IMR-90 (cell line): Measurements from ENCODE around the gene PITX2. TPM values are rescaled to one million over a fixed set of nuclear protein-coding genes. Genes with fewer than 3 reads are reported as not detected.
A peak's percentile ranks its signal among the peaks of the same experiment; 100 is the strongest.

Source experiments
- ATAC-seq: fragments of 200-7000 bp; cut with Tn5 transposase; 2 replicates; pipeline ENCODE4 v1.9.1; 2020; ENCODE audit warnings: low read depth, mild to moderate bottlenecking, moderate library complexity
- Bru-seq: library from RNA; stranded (reverse); fragments of 400-500 nt; gene quantifications from one replicate; lab custom pipeline; 2021; lab: Mats Ljungman, UMichigan
- BruChase-seq, 2 experiments: library from RNA; stranded (reverse); fragments of 400-500 nt; gene quantifications; one replicate each; lab custom pipeline; 2021; lab: Mats Ljungman, UMichigan
- BruUV-seq: library from RNA; stranded (reverse); fragments of 400-500 nt; replicated peaks from 2 replicates; lab custom pipeline; 2021; lab: Mats Ljungman, UMichigan
- CTCF ChIA-PET: fragments of 300-600 bp; formaldehyde crosslinking; extraction: SDS; loops from one replicate; lab custom pipeline; 2021; ENCODE audit warnings: antibody characterized with exemption; lab: Yijun Ruan, JAX
- POLR2A ChIA-PET: fragments of 300-600 bp; sonication (Branson Sonifier 250); formaldehyde crosslinking; loops from one replicate; lab custom pipeline; 2022; ENCODE audit warnings: antibody characterized with exemption; ENCODE audit not compliant: unreplicated experiment; lab: Charles Lee
- DNase-seq: peaks from one replicate; pipeline ENCODE4 v3.0.0; 2013
- H2AFZ ChIP-seq: replicated peaks from 2 replicates; pipeline ENCODE3; 2013; ENCODE audit warnings: low read length, mild to moderate bottlenecking; ENCODE audit not compliant: poor library complexity
- H2AK5ac ChIP-seq: 2 replicates; pipeline ENCODE4 v1.6.1; 2013; ENCODE audit warnings: low read depth, low read length, inconsistent platforms
- H2AK9ac ChIP-seq: replicated peaks from 2 replicates; pipeline ENCODE3; 2013; ENCODE audit warnings: mild to moderate bottlenecking, low read depth, low read length, moderate library complexity; ENCODE audit not compliant: poor library complexity
- H2BK120ac ChIP-seq: 2 replicates; pipeline ENCODE4 v1.6.1; 2013; ENCODE audit warnings: low read depth, low read length, inconsistent platforms
- H2BK15ac ChIP-seq: 3 replicates; pipeline ENCODE4 v1.6.1; 2013; ENCODE audit warnings: low read depth, low read length, inconsistent platforms
- H2BK20ac ChIP-seq: 2 replicates; pipeline ENCODE4 v1.6.1; 2013; ENCODE audit warnings: low read depth, mild to moderate bottlenecking, inconsistent platforms, low read length, moderate library complexity
- H2BK5ac ChIP-seq: 2 replicates; pipeline ENCODE4 v1.6.1; 2013; ENCODE audit warnings: mild to moderate bottlenecking, low read depth, low read length, inconsistent platforms; ENCODE audit not compliant: poor library complexity, severe bottlenecking
- H3K14ac ChIP-seq: replicated peaks from 2 replicates; pipeline ENCODE4 v1.6.1; 2013; ENCODE audit warnings: low read depth, low read length, inconsistent platforms
- H3K18ac ChIP-seq: 2 replicates; pipeline ENCODE4 v1.6.1; 2013; ENCODE audit warnings: low read depth, low read length, control low read depth
- H3K23ac ChIP-seq: 2 replicates; pipeline ENCODE4 v1.6.1; 2013; ENCODE audit warnings: low read depth, low read length, inconsistent platforms
- H3K27ac ChIP-seq: 2 replicates; pipeline ENCODE4 v1.5.1; 2013; ENCODE audit warnings: mild to moderate bottlenecking, control low read depth, low read length; ENCODE audit not compliant: insufficient read depth
- H3K27me3 ChIP-seq: 2 replicates; pipeline ENCODE4 v1.6.1; 2013; ENCODE audit warnings: low read length; ENCODE audit not compliant: control insufficient read depth, insufficient read depth
- H3K36me3 ChIP-seq: 2 replicates; pipeline ENCODE4 v1.6.1; 2013; ENCODE audit warnings: low read length, mixed read lengths; ENCODE audit not compliant: control insufficient read depth, insufficient read depth
- H3K4ac ChIP-seq: 2 replicates; pipeline ENCODE4 v1.6.1; 2013; ENCODE audit warnings: low read depth, low read length, inconsistent platforms
- H3K4me1 ChIP-seq: 2 replicates; pipeline ENCODE4 v1.6.1; 2013; ENCODE audit warnings: low read length, mixed read lengths; ENCODE audit not compliant: control insufficient read depth, insufficient read depth
- H3K4me2 ChIP-seq: 2 replicates; pipeline ENCODE4 v1.6.1; 2013; ENCODE audit warnings: low read depth, mild to moderate bottlenecking, control low read depth, low read length, moderate library complexity
- H3K4me3 ChIP-seq: 2 replicates; pipeline ENCODE4 v1.5.1; 2013; ENCODE audit warnings: low read depth, mild to moderate bottlenecking, control low read depth, low read length, moderate library complexity; ENCODE audit not compliant: insufficient read depth
- H3K56ac ChIP-seq: 2 replicates; pipeline ENCODE4 v1.6.1; 2013; ENCODE audit warnings: low read length, inconsistent platforms; ENCODE audit not compliant: insufficient read depth; ENCODE audit errors: extremely low read depth
- H3K79me1 ChIP-seq, 2 experiments: 2 replicates each; pipeline ENCODE4 v1.6.1; 2013; ENCODE audit warnings: low read length in 2 of 2, inconsistent platforms in 1 of 2, low read depth in 1 of 2
- H3K9ac ChIP-seq: 2 replicates; pipeline ENCODE4 v1.6.1; 2013; ENCODE audit warnings: low read depth, low read length, control low read depth
- H3K9me1 ChIP-seq: 2 replicates; pipeline ENCODE4 v1.6.1; 2013; ENCODE audit warnings: low read length, inconsistent platforms; ENCODE audit not compliant: insufficient read depth
- H3K9me3 ChIP-seq: 2 replicates; pipeline ENCODE4 v1.6.1; 2013; ENCODE audit warnings: low read length; ENCODE audit not compliant: control insufficient read depth, insufficient read depth
- H4K20me1 ChIP-seq: 2 replicates; pipeline ENCODE4 v1.6.1; 2013; ENCODE audit warnings: low read length, inconsistent platforms; ENCODE audit not compliant: insufficient read depth
- H4K5ac ChIP-seq: 2 replicates; pipeline ENCODE4 v1.6.1; 2013; ENCODE audit warnings: mild to moderate bottlenecking, low read depth, low read length, control low read depth
- H4K8ac ChIP-seq, 2 experiments: 2 replicates each; pipeline ENCODE4 v1.6.1; 2013; ENCODE audit warnings: low read depth in 2 of 2, low read length in 2 of 2, control low read depth in 1 of 2, inconsistent platforms in 1 of 2
- H4K91ac ChIP-seq: 2 replicates; pipeline ENCODE4 v1.6.1; 2013; ENCODE audit warnings: low read depth, low read length, inconsistent platforms; ENCODE audit not compliant: insufficient read depth
- ELK1 ChIP-seq: fragments of 150-350 bp; IDR thresholded peaks from 2 replicates; pipeline ENCODE4 v1.6.1; 2016; ENCODE audit warnings: low read depth, mild to moderate bottlenecking, low read length, moderate library complexity, borderline replicate concordance
- FOS ChIP-seq: fragments of 150-350 bp; IDR thresholded peaks from 2 replicates; pipeline ENCODE4 v1.6.1; 2016; ENCODE audit warnings: low read depth, low read length
- MAFK ChIP-seq: IDR thresholded peaks from 2 replicates; pipeline ENCODE4 v1.6.1; 2012; ENCODE audit warnings: low read depth, low read length, improper control_type of control experiment
- MAZ ChIP-seq: IDR thresholded peaks from 2 replicates; pipeline ENCODE4 v1.6.1; 2012; ENCODE audit warnings: low read depth, mild to moderate bottlenecking, low read length, improper control_type of control experiment, moderate library complexity, borderline replicate concordance
- NFE2L2 ChIP-seq: fragments of 150-350 bp; IDR thresholded peaks from 2 replicates; pipeline ENCODE4 v1.6.1; 2016; ENCODE audit warnings: low read depth, mild to moderate bottlenecking, low read length
- SMC3 ChIP-seq: fragments of 150-350 bp; IDR thresholded peaks from 2 replicates; pipeline ENCODE4 v1.6.1; 2016; ENCODE audit warnings: low read depth, mild to moderate bottlenecking, antibody characterized with exemption, low read length, moderate library complexity
- WGBS, 2 experiments: methylation state at CpG; one replicate each; pipeline versions ENCODE4 v1.1.5 to v1.1.7; 2013; ENCODE audit warnings: missing lambda C conversion rate in 2 of 2; ENCODE audit not compliant: insufficient read length in 1 of 2; ENCODE audit errors: extremely low coverage in 2 of 2; 5-methylcytosine and 5-hydroxymethylcytosine counted together
- dilution Hi-C: fragments of 300-500 bp; cut with HindIII; formaldehyde crosslinking; loops from one replicate; pipeline ENCODE4 v1.14.3; 2018; ENCODE audit warnings: low sequenced_read_pairs; ENCODE audit not compliant: unreplicated experiment
- in situ Hi-C: fragments of 300-500 bp; cut with MboI; formaldehyde crosslinking; loops from 3 replicates; pipeline ENCODE4 v1.14.3; 2019; ENCODE audit warnings: low sequenced_read_pairs, inconsistent platforms, mixed read lengths
- intact Hi-C: fragments of 100-400 bp; cut with micrococcal nuclease; formaldehyde crosslinking; loops from 2 replicates; pipeline ENCODE4 v1.10.0; 2022
- long read RNA-seq: library from polyadenylated mRNA; unstranded; transcript quantifications from one replicate; pipeline ENCODE4 v2.0.0, GENCODE V29; 2021; ENCODE audit not compliant: unreplicated experiment
- polyA plus RNA-seq, 3 experiments: library from polyadenylated mRNA; depleted of rRNA; stranded (reverse); fragments of >200 nt; gene quantifications; 2 replicates each; pipeline ENCODE4 v1.2.3, GENCODE V29; 2012; ENCODE audit warnings: low replicate concordance in 1 of 3
- total RNA-seq: library from RNA; depleted of rRNA; stranded (reverse); fragments of >200 nt; gene quantifications from 2 replicates; pipeline ENCODE4 v1.2.3, GENCODE V29; 2012; rRNA removed

Gene PITX2
- total RNA-seq (3.0 and 3.6 TPM in 2 replicates), polyA plus RNA-seq (2012; rRNA removed) (6.3 and 7.0 TPM in 2 replicates), Bru-seq, nascent RNA (percentile 36 among the genes with signal in this experiment), BruChase-seq, experiment 1, labeled RNA remaining after a 6-hour chase (percentile 37 among the genes with signal in this experiment), BruChase-seq, experiment 2, labeled RNA remaining after a 2-hour chase (percentile 32 among the genes with signal in this experiment)
- 4.4 and 4.5 TPM in 2 replicates for polyA plus RNA-seq (2012; cell fraction: cytosol; rRNA removed)
- polyA plus RNA-seq (2012; cell fraction: nucleus; rRNA removed; ENCODE audit: low replicate concordance), result 8.4 and 11.1 TPM in 2 replicates
- long read RNA-seq, transcript PITX2-204 (5 exons, 1,897 nt), result major isoform, 5 of 12 reads
- long read RNA-seq, partial matches to known transcripts, result 1 of 12 reads
- long read RNA-seq, other reads (novel, unspliced or antisense), result 3 of 12 reads

GRCh38 chr4:110622841-110623717, at the start of gene PITX2:
Gene PITX2 (minus strand): TSS chr4:110623077. CDS start chr4:110622460, 617 bp downstream.
- Histone ChIP-seq H3K9me3 (peaks cover 16% of the 10 kb centered on the region; the same call in 1 of the 2 replicates), H3K27me3 (peaks cover 75% of the 10 kb centered on the region), H3K4me3 (peak within 1 kb of the TSS; percentile 47), H4K20me1 (no peaks in the 10 kb centered on the region), H3K56ac (no peak within 1 kb of the TSS), H2BK15ac (no peak within 1 kb of the TSS), H2AK5ac (no peak within 1 kb of the TSS), H3K18ac (no peak within 1 kb of the TSS), H3K4ac (no peak within 1 kb of the TSS), H3K14ac (0 out of 2 replicates have a peak within 1 kb of the TSS, but pooled peaks have one; percentile 23), H2AK9ac (peak within 1 kb of the TSS; percentile 63), H3K9me1 (no peaks in the 10 kb centered on the region), H2AFZ (peak within 1 kb of the TSS; percentile 94), H3K36me3 (no peaks in the 10 kb centered on the region), H2BK120ac (no peak within 1 kb of the TSS), H3K4me1 (no peaks in the 10 kb centered on the region), H3K79me1 (no peaks in the 10 kb centered on the region), H2BK20ac (no peak within 1 kb of the TSS), H4K91ac (no peak within 1 kb of the TSS), H4K8ac (no peak within 1 kb of the TSS), H3K23ac (peak within 1 kb of the TSS; percentile 63; the same call in 1 of the 2 replicates), H3K9ac (0 out of 2 replicates have a peak within 1 kb of the TSS, but pooled peaks have one; percentile 6), H4K5ac (no peak within 1 kb of the TSS), H3K4me2 (peak within 1 kb of the TSS; percentile 88), H3K27ac (no peak within 1 kb of the TSS), H2BK5ac (no peak within 1 kb of the TSS)
- intact Hi-C loops, result no loop called here
- ATAC-seq (peak; percentile 99), DNase-seq (peak; percentile 95)
- CTCF ChIA-PET, result interaction anchor here (0.6 kb wide), 1 partner anchor 232 kb away, joined by 3 read pairs; no protein-coding TSS in a partner anchor
- in situ Hi-C loops, result no loop called here
- dilution Hi-C loops, result no loop called here
- POLR2A ChIA-PET, result no interaction called here
- TF ChIP-seq ELK1 (no peak), MAZ (peak; percentile 65; the same call in 1 of the 2 replicates), FOS (peak; percentile 27; the same call in 1 of the 2 replicates), SMC3 (no peak), MAFK (no peak), NFE2L2 (no peak)
- 1% methylated on average over 24 of the region's 56 CpGs; no CpG with 5 or more reads in 1 of the 2 experiments for WGBS, 2 experiments
- no TSS peak for BruUV-seq
